Fibroblast of lung (primary cell): Measurements from ENCODE around the gene NIBAN1.

Source experiments
- CTCF ChIP-seq, 2 donors: IDR thresholded peaks in 1 of 2; conservative IDR thresholded peaks in 1 of 2; 1 replicate in 1 of 2; 2 replicates in 1 of 2; pipeline ENCODE4 v1.5.1; 2011 to 2012; ENCODE audit warnings: low read length in 2 of 2, control low read depth in 1 of 2, inconsistent platforms in 1 of 2, low read depth in 1 of 2, mild to moderate bottlenecking in 1 of 2
- EZH2 ChIP-seq: IDR thresholded peaks from 2 replicates; pipeline ENCODE4 v1.5.1; 2012; ENCODE audit warnings: low read length, control low read depth, mild to moderate bottlenecking; ENCODE audit errors: missing control alignments

- TF ChIP-seq EZH2 (no peak), CTCF (conservative IDR thresholded peaks at IDR 0.05 in 1 of 2, IDR thresholded peaks at IDR 0.05 in 1 of 2; ENCODE audit: low read depth in 1 of 2, low read length in 2 of 2) (no peak)
These were observed 32.9 kb downstream of the NIBAN1 start for GRCh38 chr1:184941410-184941733.
